GM12891 (cell line): ENCODE data around the gene LUZP2.
"Not testable (repeated sequence)": the region's sequence is repeated elsewhere in the genome, so short reads cannot be mapped to it uniquely, and the experiment has no call there.

Experiments
- DNase-seq: peaks from one replicate; pipeline ENCODE4 v3.0.0; 2011; ENCODE audit warnings: low spot score; ENCODE audit not compliant: insufficient read length
- FAIRE-seq: peaks from 2 replicates; lab custom pipeline; 2011; peaks lifted over from hg19 to GRCh38; lab: Jason Lieb, UNC
- PAX5 ChIP-seq: IDR thresholded peaks from 2 replicates; pipeline ENCODE4 v1.6.1; 2011; ENCODE audit warnings: low read length, moderate library complexity, mild to moderate bottlenecking; ENCODE audit not compliant: insufficient read depth, severe bottlenecking
- POLR2A ChIP-seq: IDR thresholded peaks from 2 replicates; pipeline ENCODE4 v1.6.1; 2011; ENCODE audit warnings: low read depth, low read length, control low read depth
- POLR2AphosphoS5 ChIP-seq: IDR thresholded peaks from 2 replicates; pipeline ENCODE4 v1.6.1; 2011; ENCODE audit warnings: low read depth, low read length, control low read depth
- POU2F2 ChIP-seq: IDR thresholded peaks from 2 replicates; pipeline ENCODE4 v1.6.1; 2011; ENCODE audit warnings: low read depth, mild to moderate bottlenecking, control low read depth, low read length, moderate library complexity
- SPI1 ChIP-seq: IDR thresholded peaks from 2 replicates; pipeline ENCODE4 v1.6.1; 2011; ENCODE audit warnings: low read depth, low read length, control low read depth
- TAF1 ChIP-seq: IDR thresholded peaks from 2 replicates; pipeline ENCODE4 v1.6.1; 2011; ENCODE audit warnings: low read depth, low read length, control low read depth

Gene LUZP2

DNA sequence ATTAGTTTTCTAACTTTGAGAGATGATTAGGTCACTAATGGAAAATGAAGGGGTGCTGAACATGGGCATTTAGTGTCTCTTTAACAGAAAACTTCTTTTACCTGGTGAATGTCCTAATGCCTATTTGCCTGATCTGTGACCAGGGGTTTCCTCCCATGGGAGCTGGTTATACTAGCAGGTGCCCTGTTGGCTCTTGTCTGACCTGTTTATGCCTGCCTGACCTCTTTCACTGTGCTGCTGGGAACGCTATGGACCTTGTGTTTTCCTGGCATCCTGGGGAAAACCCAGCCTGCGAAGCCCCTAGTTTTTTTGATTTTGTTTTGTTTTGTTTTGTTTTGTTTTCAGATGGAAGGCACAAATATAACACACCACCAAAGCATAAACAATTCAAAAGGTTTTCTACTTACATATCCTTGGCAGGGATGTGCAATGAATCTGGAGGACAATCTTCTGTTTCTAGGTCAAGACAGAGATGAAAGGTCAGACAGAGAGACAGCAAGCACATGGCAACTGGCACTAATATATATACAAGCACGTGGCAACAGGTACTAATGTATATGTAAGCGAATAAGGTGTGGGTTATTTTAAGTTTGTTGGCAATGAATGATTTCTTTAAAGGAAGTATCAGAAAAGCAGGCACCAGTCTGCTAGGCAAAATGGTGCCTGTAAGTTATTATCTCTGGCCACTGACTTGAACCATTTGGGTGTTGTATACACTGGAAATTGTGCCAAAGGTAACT, 390.2 kb downstream of the LUZP2 start:
- no peak for DNase-seq
- FAIRE-seq: no peak
- TF ChIP-seq PAX5: no peak
- no peak for TF ChIP-seq POLR2AphosphoS5
- no peak for TF ChIP-seq SPI1
- TF ChIP-seq TAF1: no peak
- TF ChIP-seq POLR2A: no peak
- TF ChIP-seq POU2F2: no peak

GRCh38 chr11:24890426-24890825, 393.6 kb downstream of the LUZP2 start:
- DNase-seq: no peak
- TF ChIP-seq SPI1: no peak
- TF ChIP-seq TAF1: no peak
- no peak for TF ChIP-seq POLR2AphosphoS5
- no peak for TF ChIP-seq POLR2A
- TF ChIP-seq PAX5: no peak
- no peak for TF ChIP-seq POU2F2
- no peak for FAIRE-seq

- not testable (repeated sequence) for DNase-seq, FAIRE-seq
Measured at GRCh38 chr11:24891845-24892492, 395.1 kb downstream of the LUZP2 start.

GRCh38 chr11:24896118-24896835, 399.4 kb downstream of the LUZP2 start:
- DNase-seq (no peak), FAIRE-seq (no peak)
- TF ChIP-seq TAF1 (no peak), PAX5 (no peak), POLR2AphosphoS5 (no peak), SPI1 (no peak), POU2F2 (no peak), POLR2A (no peak)

- peak; percentile 50 for FAIRE-seq
- TF ChIP-seq SPI1 (no peak), TAF1 (no peak), POU2F2 (no peak), POLR2A (no peak), PAX5 (no peak), POLR2AphosphoS5 (no peak)
- DNase-seq: no peak
Measured at GRCh38 chr11:24900514-24900913, 403.7 kb downstream of the LUZP2 start.

- no peak for TF ChIP-seq POLR2AphosphoS5
- no peak for TF ChIP-seq SPI1
- no peak for TF ChIP-seq POLR2A
- no peak for TF ChIP-seq PAX5
- TF ChIP-seq POU2F2: no peak
- TF ChIP-seq TAF1: no peak
- DNase-seq: no peak
- FAIRE-seq: no peak
Measured at GRCh38 chr11:24900960-24901549, 404.2 kb downstream of the LUZP2 start.

DNA sequence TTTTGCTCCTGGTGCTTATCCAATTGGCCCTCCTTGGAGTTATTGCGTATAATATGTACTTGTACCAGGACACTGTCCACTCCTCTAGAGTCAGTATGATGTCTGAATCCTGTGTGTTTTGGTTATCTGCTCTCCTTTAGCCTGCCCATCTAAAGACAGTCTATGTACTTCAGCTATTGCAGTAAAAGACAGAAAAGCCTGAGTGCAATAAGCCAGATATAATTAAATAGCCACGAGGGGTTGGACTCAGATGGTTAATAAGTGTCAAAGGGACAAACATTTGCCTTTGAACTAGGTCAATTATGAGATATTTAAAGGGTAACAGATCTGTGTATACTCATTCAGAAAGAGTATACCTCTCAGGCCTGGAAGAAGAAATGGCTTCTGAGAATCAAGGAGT, 406.7 kb downstream of the LUZP2 start:
- no peak for TF ChIP-seq SPI1
- DNase-seq (no peak), FAIRE-seq (no peak)

DNA sequence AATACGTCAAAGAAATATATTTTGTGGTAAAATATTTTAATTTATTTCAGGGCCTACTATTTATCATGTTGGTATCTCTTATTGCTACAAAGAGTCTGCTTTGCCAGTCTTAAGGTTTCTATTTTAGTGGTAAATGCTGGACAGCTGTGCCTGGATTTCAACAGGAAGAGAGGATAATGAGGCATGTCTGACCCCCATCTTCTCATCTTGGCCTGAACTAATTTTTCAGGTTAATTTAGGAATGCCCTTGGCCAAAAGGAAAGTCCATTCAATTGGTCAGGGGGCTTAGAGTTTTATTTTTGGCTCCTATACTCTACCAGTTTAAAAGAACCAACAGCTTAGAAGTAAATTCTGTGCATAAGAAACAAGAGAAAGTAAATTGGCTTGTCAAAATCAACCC, 428.2 kb downstream of the LUZP2 start:
- FAIRE-seq: no peak
- DNase-seq: no peak

GRCh38 chr11:24932110-24933000, 435.5 kb downstream of the LUZP2 start:
- TF ChIP-seq POLR2AphosphoS5: no peak
- TF ChIP-seq SPI1: no peak
- TF ChIP-seq POLR2A: no peak
- TF ChIP-seq TAF1: no peak
- TF ChIP-seq POU2F2: no peak
- no peak for TF ChIP-seq PAX5
- DNase-seq (no peak), FAIRE-seq (no peak)

More for the DNA sequence above, 428.2 kb downstream of the LUZP2 start:
- TF ChIP-seq POU2F2 (no peak), TAF1 (no peak), PAX5 (no peak), SPI1 (no peak), POLR2A (no peak), POLR2AphosphoS5 (no peak)
